HepG2 (cell line): ENCODE measurements around the gene GUCY2C. TPM values are rescaled to one million over a fixed set of nuclear protein-coding genes. Genes with fewer than 3 reads are reported as not detected.

Source experiments
- ATAC-seq: fragments of 200-7000 bp; cut with Tn5 transposase; 3 replicates; pipeline ENCODE4 v1.9.1; 2020; ENCODE audit warnings: mild to moderate bottlenecking, moderate library complexity
- BruUV-seq: library from RNA; stranded (reverse); fragments of 400-500 nt; replicated peaks from 2 replicates; lab custom pipeline; 2021; lab: Mats Ljungman, UMichigan
- CTCF ChIA-PET: fragments of 300-600 bp; formaldehyde crosslinking; extraction: SDS; loops from one replicate; lab custom pipeline; 2021; ENCODE audit warnings: low total read pairs, inconsistent platforms, low intra/inter-chr PET ratio; lab: Yijun Ruan, JAX
- POLR2A ChIA-PET: fragments of 350-600 bp; sonication (Branson Sonifier 250); formaldehyde crosslinking; loops from one replicate; lab custom pipeline; 2020; ENCODE audit warnings: antibody characterized with exemption, inconsistent platforms; lab: Yijun Ruan, JAX
- DNase-seq: peaks from one replicate; pipeline ENCODE4 v3.0.0-alpha.2; 2015; ENCODE audit warnings: low spot score
- FAIRE-seq: peaks from 3 replicates; lab custom pipeline; 2011; peaks lifted over from hg19 to GRCh38; lab: Jason Lieb, UNC
- H2AFZ ChIP-seq: one replicate; pipeline ENCODE4 v1.6.1; 2011; ENCODE audit warnings: low read length, inconsistent platforms
- H3K27ac ChIP-seq: fragments of 300-600 bp; 3 replicates; pipeline ENCODE4 v1.8.0; 2011; ENCODE audit warnings: mixed run types, mild to moderate bottlenecking, mixed read lengths, low read length, inconsistent platforms; ENCODE audit not compliant: insufficient read depth; ENCODE audit errors: extremely low read length
- H3K27me3 ChIP-seq, 2 experiments: fragments of 200-600 bp in 1 of 2; 2 replicates in 1 of 2; 3 replicates in 1 of 2; pipeline versions ENCODE4 v1.6.0 to v1.8.0; 2011; ENCODE audit warnings: low read length in 2 of 2, mild to moderate bottlenecking in 2 of 2, moderate library complexity in 2 of 2, inconsistent platforms in 1 of 2; ENCODE audit not compliant: insufficient read depth in 2 of 2, control insufficient read depth in 1 of 2
- H3K36me3 ChIP-seq, 2 experiments: fragments of 200-600 bp in 1 of 2; replicated peaks in 1 of 2; 2 replicates in 1 of 2; 3 replicates in 1 of 2; pipeline versions ENCODE4 v1.5.1 to v1.8.0; 2011; ENCODE audit warnings: low read length in 2 of 2, inconsistent platforms in 1 of 2; ENCODE audit not compliant: insufficient read depth in 2 of 2, control insufficient read depth in 1 of 2
- H3K4me1 ChIP-seq: 2 replicates; pipeline ENCODE4 v1.5.1; 2012; ENCODE audit warnings: low read length, inconsistent platforms; ENCODE audit not compliant: insufficient read depth
- H3K4me2 ChIP-seq: 2 replicates; pipeline ENCODE4 v1.6.0; 2011; ENCODE audit warnings: low read depth, low read length, inconsistent platforms
- H3K4me3 ChIP-seq, 3 experiments: fragments of 200-600 bp in 1 of 3; sonication (generic), shearing (Covaris generic) in 1 of 3; replicated peaks in 1 of 3; 2 replicates each; pipeline ENCODE4 v1.5.1; 2011 to 2016; ENCODE audit warnings: low read length in 3 of 3, inconsistent platforms in 2 of 3, low read depth in 2 of 3, mild to moderate bottlenecking in 2 of 3, control low read depth in 1 of 3, mixed read lengths in 1 of 3; ENCODE audit not compliant: insufficient read depth in 1 of 3
- H3K79me2 ChIP-seq: one replicate; pipeline ENCODE4 v1.6.1; 2011; ENCODE audit warnings: low read length, inconsistent platforms; ENCODE audit not compliant: insufficient read depth
- H3K9ac ChIP-seq: 2 replicates; pipeline ENCODE4 v1.6.0; 2011; ENCODE audit warnings: mild to moderate bottlenecking, low read depth, low read length, inconsistent platforms; ENCODE audit not compliant: insufficient read depth
- H3K9me3 ChIP-seq: 2 replicates; pipeline ENCODE4 v1.5.1; 2012; ENCODE audit warnings: mild to moderate bottlenecking, low read length
- H4K20me1 ChIP-seq: 2 replicates; pipeline ENCODE4 v1.6.0; 2011; ENCODE audit warnings: inconsistent platforms, mild to moderate bottlenecking, low read length, moderate library complexity; ENCODE audit not compliant: insufficient read depth
- ATF2 ChIP-seq: sonication (generic); formaldehyde crosslinking; IDR thresholded peaks from 2 replicates; pipeline ENCODE4 v1.4.0; 2020; ENCODE audit warnings: missing genetic modification reagents
- ATF7 ChIP-seq, 2 experiments: fragments of 450-650 bp in 1 of 2; sonication (generic) in 1 of 2; formaldehyde crosslinking in 1 of 2; IDR thresholded peaks; 2 replicates each; pipeline versions ENCODE4 v1.4.0 to v1.6.1; 2016 to 2020; ENCODE audit warnings: antibody characterized with exemption in 1 of 2, mild to moderate bottlenecking in 1 of 2, missing genetic modification reagents in 1 of 2
- BORCS8-MEF2B ChIP-seq: sonication (generic); formaldehyde crosslinking; IDR thresholded peaks from 2 replicates; pipeline ENCODE4 v1.8.0; 2022; ENCODE audit warnings: mild to moderate bottlenecking, missing genetic modification reagents
- CERS6 ChIP-seq: sonication (generic); formaldehyde crosslinking; IDR thresholded peaks from 2 replicates; pipeline ENCODE4 v1.5.0; 2020; ENCODE audit warnings: missing genetic modification reagents
- CREB1 ChIP-seq, 2 experiments: fragments of 450-650 bp in 1 of 2; IDR thresholded peaks; 2 replicates each; pipeline ENCODE4 v1.6.1; 2016 to 2017; ENCODE audit warnings: control low read depth in 1 of 2, mild to moderate bottlenecking in 1 of 2, missing compliant biosample characterization in 1 of 2, missing genetic modification characterization in 1 of 2
- GTF2F1 ChIP-seq: fragments of 150-350 bp; IDR thresholded peaks from 2 replicates; pipeline ENCODE4 v1.6.1; 2014; ENCODE audit warnings: low read length
- MBD4 ChIP-seq: IDR thresholded peaks from 2 replicates; pipeline ENCODE4 v1.6.1; 2012; ENCODE audit warnings: low read length, inconsistent platforms, borderline replicate concordance
- MLXIP ChIP-seq: sonication (generic); formaldehyde crosslinking; IDR thresholded peaks from 2 replicates; pipeline ENCODE4 v1.9.0; 2021; ENCODE audit warnings: missing genetic modification reagents, borderline replicate concordance
- POLR2AphosphoS2 ChIP-seq: IDR thresholded peaks from 2 replicates; pipeline ENCODE4 v1.6.1; 2011; ENCODE audit warnings: low read depth, low read length, improper control_type of control experiment
- PRMT3 ChIP-seq: sonication (generic); formaldehyde crosslinking; IDR thresholded peaks from 2 replicates; pipeline ENCODE4 v1.8.1; 2022; ENCODE audit warnings: low read depth, mild to moderate bottlenecking, moderate library complexity, missing genetic modification reagents, borderline replicate concordance
- TFAP4 ChIP-seq: sonication (generic); IDR thresholded peaks from 2 replicates; pipeline ENCODE4 v1.6.1; 2016; ENCODE audit warnings: low read depth, borderline replicate concordance
- ZMYM3 ChIP-seq: sonication (generic); formaldehyde crosslinking; IDR thresholded peaks from 2 replicates; pipeline ENCODE4 v1.5.1; 2020; ENCODE audit warnings: mild to moderate bottlenecking, missing genetic modification reagents
- ZNF274 ChIP-seq: sonication (generic); formaldehyde crosslinking; IDR thresholded peaks from 2 replicates; pipeline ENCODE4 v1.5.1; 2020; ENCODE audit warnings: mild to moderate bottlenecking, missing genetic modification reagents
- ZNF772 ChIP-seq: sonication (generic); formaldehyde crosslinking; IDR thresholded peaks from 2 replicates; pipeline ENCODE4 v1.5.0; 2020; ENCODE audit warnings: mild to moderate bottlenecking, missing genetic modification reagents
- ZNF83 ChIP-seq: sonication (generic); formaldehyde crosslinking; IDR thresholded peaks from 2 replicates; pipeline ENCODE4 v1.4.0; 2020; ENCODE audit warnings: missing genetic modification reagents, mild to moderate bottlenecking, borderline replicate concordance
- WGBS: methylation state at CpG from one replicate; pipeline ENCODE4 v1.1.6; 2017; ENCODE audit warnings: low lambda C conversion rate; 5-methylcytosine and 5-hydroxymethylcytosine counted together
- in situ Hi-C: cut with HindIII; loops from 2 replicates; pipeline ENCODE4 v1.10.0; 2017; ENCODE audit warnings: low pct_unique_long_range_greater_than_20kb; ENCODE audit not compliant: extremely low pct_ligation_motif_present
- intact Hi-C: fragments of 100-400 bp; cut with micrococcal nuclease; formaldehyde crosslinking; loops from one replicate; pipeline ENCODE4 v1.10.0; 2022; ENCODE audit not compliant: unreplicated experiment
- polyA plus RNA-seq, 8 experiments: library from polyadenylated mRNA; depleted of rRNA in 3 of 8; stranded (reverse) in 7 of 8; unstranded in 1 of 8; fragments of >200 nt; fragmentation: Illumina TruSeq in 4 of 8; extraction: Trizol in 4 of 8; gene quantifications; 2 replicates each; pipeline versions ENCODE4 v1.2.1 to v1.2.3, GENCODE V29; 2011 to 2016; ENCODE audit warnings: low read depth in 4 of 8, missing spikeins in 1 of 8, mixed read lengths in 1 of 8; ENCODE audit not compliant: insufficient read depth in 1 of 8
- total RNA-seq, 5 experiments: library from RNA; depleted of rRNA; stranded (reverse); fragments of >200 nt; fragmentation: Illumina TruSeq; extraction: Trizol; gene quantifications; 2 replicates each; pipeline ENCODE4 v1.2.3, GENCODE V29; 2016; ENCODE audit warnings: low read depth in 1 of 5

GUCY2C gene
- total and polyA plus RNA-seq, 2 of the 13 experiments (the other 11 are each of a cell fraction or from before 2014, with no cell fraction given), result not detected

- Histone ChIP-seq H3K4me2 (no peak overlapping the region), H2AFZ (no peak overlapping the region), H3K4me3 (no peak overlapping the region), H3K27me3 (no peaks in the 10 kb centered on the region), H3K4me1 (no peaks in the 10 kb centered on the region), H3K27ac (no peak overlapping the region), H3K9ac (no peak overlapping the region), H3K79me2 (no peaks in the 10 kb centered on the region), H4K20me1 (no peaks in the 10 kb centered on the region), H3K36me3 (no peaks in the 10 kb centered on the region), H3K9me3 (no peaks in the 10 kb centered on the region)
- ATAC-seq, result no peak
- TF ChIP-seq ATF2 (CRISPR knock-in tag) (no peak), ZNF772 (no peak), BORCS8-MEF2B (no peak), ZNF274 (no peak), ZNF83 (CRISPR knock-in tag) (no peak), ZMYM3 (CRISPR knock-in tag) (no peak), MBD4 (no peak), GTF2F1 (no peak), MLXIP (no peak), PRMT3 (no peak), TFAP4 (no peak), POLR2AphosphoS2 (no peak), ATF7 (IDR thresholded peaks at IDR 0.05) (no peak), ATF7 (CRISPR knock-in tag; IDR thresholded peaks at IDR 0.05) (no peak), CERS6 (CRISPR knock-in tag) (no peak), CREB1 (IDR thresholded peaks at IDR 0.05) (no peak), CREB1 (CRISPR knock-in tag; IDR thresholded peaks at IDR 0.05) (no peak)
- CTCF ChIA-PET, result no interaction called here
- BruUV-seq, result no TSS peak
- 48% methylated on average over 4 of the region's 4 CpGs for WGBS
- POLR2A ChIA-PET, result no interaction called here
- in situ Hi-C loops, result no loop called here
- no peak for FAIRE-seq
- intact Hi-C loops, result no loop called here
- DNase-seq, result no peak
Observed at GRCh38 chr12:14654416-14654815, 42.0 kb downstream of the GUCY2C start.
